NCI-H2107 (cell line): ENCODE data around the gene PCDHA3.
"Not testable (repeated sequence)": the region's sequence is repeated elsewhere in the genome, so short reads cannot be mapped to it uniquely, and the experiment has no call there.

ENCODE experiments used
- DNase-seq: peaks from one replicate; lab custom pipeline; 2025; lab: John Stamatoyannopoulos, UW

PCDHA3 gene

DNA sequence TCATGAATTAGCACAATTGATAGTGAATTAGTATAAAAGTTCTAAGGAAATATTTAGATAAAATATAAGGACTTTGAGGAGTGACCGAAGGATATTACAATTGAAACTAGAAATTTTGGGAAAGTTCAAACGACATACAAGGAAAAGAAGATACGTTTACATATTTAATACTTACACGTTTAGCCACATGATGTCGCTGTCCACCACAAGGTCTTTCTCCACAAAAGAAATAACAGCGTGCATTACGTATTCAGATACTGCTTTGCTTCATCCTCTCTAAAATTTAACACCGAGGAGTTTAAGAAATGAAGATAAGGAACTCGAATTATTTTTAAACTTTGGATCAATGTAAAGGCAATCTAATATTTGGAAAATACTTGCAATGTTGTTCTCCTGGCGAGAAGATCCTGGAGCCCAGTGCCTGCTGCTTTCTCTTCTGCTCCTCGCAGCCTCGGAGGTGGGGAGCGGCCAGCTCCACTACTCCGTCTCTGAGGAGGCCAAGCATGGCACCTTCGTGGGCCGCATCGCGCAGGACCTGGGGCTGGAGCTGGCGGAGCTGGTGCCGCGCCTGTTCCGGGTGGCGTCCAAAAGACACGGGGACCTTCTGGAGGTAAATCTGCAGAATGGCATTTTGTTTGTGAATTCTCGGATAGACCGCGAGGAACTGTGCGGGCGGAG lies at the start of gene PCDHA3:
Gene PCDHA3 (plus strand): TSS at position 242 of the 678 bp plus-strand sequence.
- DNase-seq: no peak

DNA sequence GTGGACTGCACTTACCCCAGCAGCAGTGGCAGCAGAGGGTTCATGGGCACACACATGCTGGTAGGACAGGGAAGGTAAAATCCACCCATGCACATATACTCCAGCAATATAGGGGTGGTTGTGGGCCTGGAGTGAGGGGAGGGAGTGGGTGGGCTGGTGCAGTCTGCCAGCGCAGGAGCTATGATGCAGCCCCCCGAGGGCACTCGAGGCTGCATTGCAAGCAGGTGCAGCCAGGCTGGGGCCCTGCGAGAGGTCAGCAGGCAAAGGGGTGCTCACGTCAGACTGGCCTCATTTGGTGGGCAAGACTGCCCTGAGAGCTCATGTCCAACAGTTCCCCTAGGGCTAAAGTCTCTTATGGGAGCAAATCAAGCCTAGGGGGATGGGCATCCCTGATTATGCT lies 47.3 kb upstream of the PCDHA3 start:
- DNase-seq: no peak

DNA sequence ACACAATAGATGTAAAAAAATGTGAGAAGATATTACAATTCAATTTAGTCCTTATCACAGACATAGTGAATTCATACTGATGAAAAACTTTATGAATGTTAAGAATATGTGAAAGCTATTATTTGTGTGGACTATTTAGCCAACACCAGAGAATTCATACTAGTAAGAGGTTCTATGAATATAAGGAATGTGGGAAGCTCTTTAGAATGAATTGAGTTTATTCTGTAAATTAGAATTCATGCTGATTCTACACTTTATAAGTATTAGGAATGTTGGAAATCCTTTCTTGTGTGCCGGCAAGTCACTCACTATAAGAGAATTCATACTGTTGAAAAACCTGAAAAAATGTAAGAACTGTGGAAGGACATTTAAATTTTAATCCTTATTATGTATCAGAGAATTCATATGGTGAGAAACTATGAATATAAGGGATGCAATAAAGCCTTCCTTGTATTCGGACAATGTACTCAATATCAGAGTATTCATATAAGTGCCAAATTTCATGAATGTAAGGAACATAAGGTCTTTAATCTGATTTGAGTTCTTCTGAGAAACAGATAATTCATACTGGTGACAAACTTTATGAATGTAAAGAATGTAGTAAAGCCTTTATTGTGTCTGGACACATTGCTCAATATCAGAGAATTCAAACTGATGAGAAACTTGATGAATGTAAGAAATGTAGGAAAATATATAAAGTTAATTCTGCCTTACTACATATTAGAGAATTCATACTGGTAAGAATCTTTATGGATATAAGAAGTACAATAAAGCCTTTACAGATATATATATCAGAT lies 36.5 kb upstream of the PCDHA3 start:
- no peak for DNase-seq

DNA sequence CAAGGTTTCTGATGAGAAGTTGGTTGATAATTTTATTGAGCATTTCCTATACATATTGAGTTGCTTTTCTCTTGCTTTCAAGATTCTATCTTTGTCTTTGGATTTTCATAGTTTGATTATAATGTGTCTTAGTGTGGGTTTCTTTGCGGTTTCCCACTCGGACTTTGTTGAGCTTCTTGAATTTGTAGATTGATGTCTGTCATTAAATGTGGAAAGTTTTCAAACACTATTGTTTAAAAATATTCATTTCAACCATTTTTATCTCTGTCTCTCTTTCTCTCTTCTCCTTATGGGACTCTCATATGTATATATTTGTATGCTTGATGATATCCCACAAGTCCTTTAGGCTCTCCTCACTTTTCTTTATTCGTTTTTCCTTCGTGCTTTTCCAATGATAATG lies 33.4 kb upstream of the PCDHA3 start:
- no peak for DNase-seq

DNA sequence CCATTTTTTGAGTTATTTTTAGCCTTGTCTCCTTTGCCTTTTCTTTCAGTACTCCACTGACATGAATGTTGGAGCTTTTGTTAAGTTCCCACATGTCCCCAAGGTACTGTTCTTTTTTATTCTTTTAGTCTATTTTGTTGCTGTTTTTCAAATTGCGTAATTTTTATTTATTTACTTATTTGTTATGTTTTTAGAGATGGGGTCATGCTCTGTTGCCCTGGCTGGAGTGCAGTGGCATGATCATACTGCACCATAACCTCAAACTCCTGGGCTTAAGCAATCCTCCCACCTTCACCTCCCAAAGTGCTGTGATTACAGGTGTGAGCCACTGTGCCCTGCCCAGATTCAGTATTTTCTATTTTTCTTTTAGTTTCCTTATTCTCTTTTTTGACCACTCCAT lies 20.3 kb upstream of the PCDHA3 start:
- DNase-seq: no peak

DNA sequence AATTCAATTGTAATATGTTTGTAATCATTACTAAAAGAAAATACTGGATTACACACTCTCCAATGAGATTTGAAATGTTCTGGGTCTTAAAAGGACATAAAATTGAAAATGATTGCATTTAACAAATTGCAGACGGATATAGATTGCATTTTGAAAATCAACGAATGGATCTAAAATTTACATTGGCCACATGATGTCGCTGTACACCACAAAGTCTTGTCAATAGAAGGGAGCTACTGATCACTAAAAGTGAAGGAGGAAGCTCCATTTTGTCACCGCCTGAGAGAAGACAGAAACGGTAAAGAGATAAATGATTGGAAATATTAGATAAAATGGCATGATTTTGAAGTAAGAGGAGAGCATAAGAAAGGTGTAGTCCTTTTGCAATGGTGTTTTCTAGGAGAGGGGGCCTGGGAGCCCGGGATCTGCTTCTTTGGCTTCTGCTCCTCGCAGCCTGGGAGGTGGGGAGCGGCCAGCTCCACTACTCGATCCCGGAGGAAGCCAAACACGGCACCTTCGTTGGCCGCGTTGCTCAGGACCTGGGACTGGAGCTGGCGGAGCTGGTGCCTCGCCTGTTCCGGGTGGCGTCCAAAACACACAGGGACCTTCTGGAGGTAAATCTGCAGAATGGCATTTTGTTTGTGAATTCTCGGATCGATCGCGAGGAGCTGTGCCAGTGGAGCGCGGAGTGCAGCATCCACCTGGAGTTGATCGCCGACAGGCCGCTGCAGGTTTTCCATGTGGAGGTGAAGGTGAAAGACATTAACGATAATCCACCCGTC lies 14.8 kb upstream of the PCDHA3 start, which contains the start of gene PCDHA1:
Gene PCDHA1 (plus strand): TSS at position 236 of the 782 bp plus-strand sequence.
- DNase-seq: no peak

DNA sequence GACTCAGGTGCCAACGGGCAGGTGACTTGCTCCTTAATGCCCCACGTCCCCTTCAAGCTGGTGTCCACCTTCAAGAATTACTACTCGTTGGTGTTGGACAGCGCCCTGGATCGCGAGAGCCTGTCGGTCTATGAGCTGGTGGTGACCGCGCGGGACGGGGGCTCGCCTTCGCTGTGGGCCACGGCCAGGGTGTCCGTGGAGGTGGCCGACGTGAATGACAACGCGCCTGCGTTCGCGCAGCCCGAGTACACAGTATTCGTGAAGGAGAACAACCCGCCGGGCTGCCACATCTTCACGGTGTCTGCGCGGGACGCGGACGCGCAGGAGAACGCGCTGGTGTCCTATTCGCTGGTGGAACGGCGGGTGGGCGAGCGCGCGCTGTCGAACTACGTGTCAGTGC lies 13.4 kb upstream of the PCDHA3 start:
- not testable (repeated sequence) for DNase-seq

DNA sequence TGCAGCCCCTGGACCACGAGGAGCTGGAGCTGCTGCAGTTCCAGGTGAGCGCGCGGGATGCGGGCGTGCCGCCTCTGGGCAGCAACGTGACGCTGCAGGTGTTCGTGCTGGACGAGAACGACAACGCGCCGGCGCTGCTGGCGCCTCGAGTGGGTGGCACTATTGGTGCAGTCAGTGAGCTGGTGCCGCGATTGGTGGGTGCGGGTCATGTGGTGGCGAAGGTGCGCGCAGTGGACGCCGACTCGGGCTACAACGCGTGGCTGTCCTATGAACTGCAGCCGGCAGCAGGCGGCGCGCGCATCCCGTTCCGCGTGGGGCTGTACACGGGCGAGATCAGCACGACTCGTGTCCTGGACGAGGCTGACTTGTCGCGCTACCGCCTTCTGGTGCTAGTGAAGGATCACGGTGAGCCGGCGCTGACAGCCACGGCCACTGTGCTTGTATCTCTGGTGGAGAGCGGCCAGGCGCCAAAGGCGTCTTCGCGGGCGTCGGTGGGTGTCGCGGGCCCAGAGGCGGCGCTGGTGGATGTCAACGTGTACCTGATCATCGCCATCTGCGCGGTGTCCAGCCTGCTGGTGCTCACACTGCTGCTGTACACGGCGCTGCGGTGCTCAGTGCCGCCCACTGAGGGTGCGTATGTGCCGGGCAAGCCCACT lies 12.9 kb upstream of the PCDHA3 start:
- DNase-seq: not testable (repeated sequence)

DNA sequence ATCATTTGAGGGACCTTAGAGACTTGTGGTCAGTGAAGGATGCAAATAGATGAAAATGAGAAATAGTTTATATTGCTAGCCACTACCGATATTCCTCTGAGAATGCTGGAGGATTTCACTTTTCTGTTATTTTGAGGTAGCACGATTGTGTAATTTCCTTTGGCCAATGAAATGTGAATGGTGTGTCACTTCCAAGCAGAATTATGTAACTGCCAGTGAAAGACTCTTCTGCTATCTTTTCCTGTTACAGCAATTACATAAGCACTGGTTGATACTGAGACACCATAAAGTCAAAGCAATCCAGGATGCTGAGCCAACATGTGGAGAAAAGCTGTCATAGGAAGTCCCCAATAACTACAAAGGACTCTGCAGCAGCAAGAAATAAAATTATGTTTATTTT lies 9.8 kb upstream of the PCDHA3 start:
- DNase-seq: no peak

DNA sequence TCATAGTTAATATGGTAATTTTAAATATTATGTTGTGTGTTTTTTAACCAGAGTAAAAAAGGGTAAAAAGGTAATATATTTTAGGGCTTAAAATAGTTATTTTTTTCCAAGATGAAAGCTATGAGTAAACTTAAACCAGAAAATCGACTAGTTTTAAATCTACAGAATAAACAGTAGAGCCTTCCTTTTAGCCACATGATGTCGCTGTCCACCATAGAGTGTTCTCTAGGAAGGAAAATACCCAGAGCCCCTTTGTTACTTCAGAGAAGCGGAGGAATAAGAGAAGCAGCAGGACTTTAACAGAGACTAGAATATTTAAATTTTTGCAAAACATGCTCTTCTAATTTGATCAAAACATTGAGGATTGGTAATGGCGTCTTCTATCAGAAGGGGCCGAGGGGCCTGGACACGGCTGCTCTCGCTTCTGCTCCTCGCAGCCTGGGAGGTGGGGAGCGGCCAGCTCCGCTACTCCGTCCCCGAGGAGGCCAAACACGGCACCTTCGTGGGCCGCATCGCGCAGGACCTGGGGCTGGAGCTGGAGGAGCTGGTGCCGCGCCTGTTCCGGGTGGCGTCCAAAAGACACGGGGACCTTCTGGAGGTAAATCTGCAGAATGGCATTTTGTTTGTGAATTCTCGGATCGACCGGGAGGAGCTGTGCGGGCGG lies 6.1 kb upstream of the PCDHA3 start, which contains the start of gene PCDHA2:
Gene PCDHA2 (plus strand): TSS at position 258 of the 664 bp plus-strand sequence.
- DNase-seq: no peak

DNA sequence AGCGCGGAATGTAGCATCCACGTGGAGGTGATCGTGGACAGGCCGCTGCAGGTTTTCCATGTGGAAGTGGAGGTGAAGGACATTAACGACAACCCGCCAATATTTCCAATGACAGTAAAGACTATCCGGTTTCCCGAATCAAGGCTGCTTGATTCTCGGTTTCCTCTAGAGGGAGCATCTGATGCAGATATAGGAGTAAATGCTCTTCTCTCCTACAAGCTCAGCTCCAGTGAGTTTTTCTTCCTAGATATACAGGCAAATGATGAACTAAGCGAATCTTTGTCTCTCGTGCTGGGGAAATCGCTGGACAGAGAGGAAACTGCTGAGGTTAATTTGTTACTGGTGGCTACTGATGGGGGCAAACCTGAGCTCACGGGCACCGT lies 5.6 kb upstream of the PCDHA3 start:
- no peak for DNase-seq

DNA sequence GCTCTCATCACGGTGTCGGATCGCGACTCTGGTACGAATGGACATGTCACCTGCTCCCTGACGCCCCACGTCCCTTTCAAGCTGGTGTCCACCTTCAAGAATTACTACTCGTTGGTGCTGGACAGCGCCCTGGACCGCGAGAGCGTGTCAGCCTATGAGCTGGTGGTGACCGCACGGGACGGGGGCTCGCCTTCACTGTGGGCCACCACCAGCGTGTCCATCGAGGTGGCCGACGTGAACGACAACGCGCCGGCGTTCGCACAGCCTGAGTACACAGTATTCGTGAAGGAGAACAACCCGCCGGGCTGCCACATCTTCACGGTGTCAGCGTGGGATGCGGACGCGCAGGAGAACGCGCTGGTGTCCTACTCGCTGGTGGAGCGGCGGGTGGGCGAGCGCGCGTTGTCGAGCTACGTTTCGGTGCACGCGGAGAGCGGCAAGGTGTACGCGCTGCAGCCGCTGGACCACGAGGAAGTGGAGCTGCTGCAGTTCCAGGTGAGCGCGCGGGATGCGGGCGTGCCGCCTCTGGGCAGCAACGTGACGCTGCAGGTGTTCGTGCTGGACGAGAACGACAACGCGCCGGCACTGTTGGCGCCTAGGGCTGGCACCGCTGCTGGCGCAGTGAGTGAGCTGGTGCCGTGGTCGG lies 4.7 kb upstream of the PCDHA3 start:
- not testable (repeated sequence) for DNase-seq

DNA sequence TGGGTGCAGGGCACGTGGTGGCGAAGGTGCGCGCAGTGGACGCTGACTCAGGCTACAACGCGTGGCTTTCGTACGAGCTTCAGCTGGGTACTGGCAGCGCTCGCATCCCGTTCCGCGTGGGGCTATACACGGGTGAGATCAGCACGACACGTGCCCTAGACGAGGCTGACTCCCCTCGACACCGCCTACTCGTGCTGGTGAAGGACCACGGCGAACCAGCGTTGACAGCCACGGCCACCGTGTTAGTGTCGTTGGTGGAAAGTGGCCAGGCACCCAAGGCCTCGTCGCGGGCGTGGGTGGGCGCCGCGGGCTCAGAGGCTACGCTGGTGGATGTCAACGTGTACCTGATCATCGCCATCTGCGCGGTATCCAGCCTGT lies 4.2 kb upstream of the PCDHA3 start:
- no peak for DNase-seq

DNA sequence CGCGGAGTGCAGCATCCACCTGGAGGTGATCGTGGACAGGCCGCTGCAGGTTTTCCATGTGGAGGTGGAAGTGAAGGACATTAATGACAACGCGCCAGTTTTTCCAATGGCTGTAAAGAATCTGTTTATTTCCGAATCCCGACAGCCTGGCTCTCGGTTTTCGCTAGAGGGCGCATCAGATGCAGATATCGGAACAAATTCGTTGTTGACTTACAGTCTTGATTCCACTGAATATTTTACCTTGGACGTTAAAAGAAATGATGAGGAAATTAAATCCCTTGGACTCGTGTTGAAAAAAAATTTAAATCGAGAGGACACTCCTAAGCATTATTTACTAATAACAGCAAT lies 611 bp downstream of the PCDHA3 start:
- DNase-seq: no peak

DNA sequence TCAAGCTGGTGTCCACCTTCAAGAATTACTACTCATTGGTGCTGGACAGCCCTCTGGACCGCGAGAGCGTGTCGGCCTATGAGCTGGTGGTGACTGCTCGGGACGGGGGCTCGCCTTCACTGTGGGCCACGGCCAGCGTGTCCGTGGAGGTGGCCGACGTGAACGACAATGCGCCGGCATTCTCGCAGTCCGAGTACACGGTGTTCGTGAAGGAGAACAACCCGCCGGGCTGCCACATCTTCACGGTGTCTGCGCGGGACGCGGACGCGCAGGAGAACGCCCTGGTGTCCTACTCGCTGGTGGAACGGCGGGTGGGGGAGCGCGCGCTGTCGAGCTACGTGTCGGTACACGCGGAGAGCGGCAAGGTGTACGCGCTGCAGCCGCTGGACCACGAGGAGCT lies 1.5 kb downstream of the PCDHA3 start:
- DNase-seq: not testable (repeated sequence)

DNA sequence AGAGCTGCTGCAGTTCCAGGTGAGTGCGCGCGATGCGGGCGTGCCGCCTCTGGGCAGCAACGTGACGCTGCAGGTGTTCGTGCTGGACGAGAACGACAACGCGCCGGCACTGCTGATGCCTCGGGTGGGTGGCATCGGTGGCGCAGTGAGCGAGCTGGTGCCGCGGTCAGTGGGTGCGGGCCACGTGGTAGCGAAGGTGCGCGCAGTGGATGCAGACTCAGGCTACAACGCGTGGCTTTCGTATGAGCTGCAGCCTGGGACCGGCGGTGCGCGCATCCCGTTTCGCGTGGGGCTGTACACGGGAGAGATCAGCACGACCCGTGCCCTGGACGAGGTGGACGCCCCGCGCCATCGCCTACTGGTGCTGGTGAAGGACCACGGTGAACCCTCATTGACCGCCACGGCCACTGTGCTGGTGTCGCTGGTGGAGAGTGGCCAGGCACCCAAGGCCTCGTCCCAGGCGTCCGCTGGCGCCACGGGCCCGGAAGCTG lies 2.0 kb downstream of the PCDHA3 start:
- no peak for DNase-seq

DNA sequence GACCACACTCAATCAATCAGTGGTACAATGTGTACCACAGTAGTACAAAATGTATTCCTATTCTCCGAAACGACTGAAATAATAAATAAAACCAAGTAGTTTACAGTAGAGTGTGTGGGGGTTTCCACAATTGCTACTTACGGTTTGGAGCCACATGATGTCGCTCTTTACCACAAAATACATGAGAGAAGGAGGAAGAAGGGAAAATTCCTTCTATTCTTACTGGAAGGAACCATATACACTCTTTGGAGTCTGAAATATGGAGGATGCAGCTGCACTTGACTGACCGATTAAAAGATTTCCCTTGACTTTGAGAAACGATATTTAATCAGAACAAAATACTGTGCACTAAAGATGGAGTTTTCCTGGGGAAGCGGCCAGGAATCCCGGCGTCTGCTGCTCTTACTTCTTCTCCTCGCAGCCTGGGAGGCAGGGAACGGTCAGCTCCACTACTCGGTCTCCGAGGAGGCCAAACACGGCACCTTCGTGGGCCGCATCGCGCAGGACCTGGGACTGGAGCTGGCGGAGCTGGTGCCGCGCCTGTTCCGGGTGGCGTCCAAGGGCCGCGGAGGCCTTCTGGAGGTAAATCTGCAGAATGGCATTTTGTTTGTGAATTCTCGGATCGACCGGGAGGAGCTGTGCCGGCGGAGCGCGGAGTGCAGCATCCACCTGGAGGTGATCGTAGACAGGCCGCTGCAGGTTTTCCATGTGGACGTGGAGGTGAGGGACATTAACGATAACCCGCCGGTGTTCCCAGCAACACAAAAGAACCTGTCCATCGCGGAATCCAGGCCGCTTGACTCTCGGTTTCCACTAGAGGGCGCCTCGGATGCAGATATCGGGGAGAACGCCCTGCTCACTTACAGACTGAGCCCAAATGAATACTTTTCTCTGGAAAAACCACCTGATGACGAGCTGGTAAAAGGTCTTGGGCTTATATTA lies 6.2 kb downstream of the PCDHA3 start, which contains the start of gene PCDHA4:
Gene PCDHA4 (plus strand): TSS at position 235 of the 942 bp plus-strand sequence.
- DNase-seq: no peak

DNA sequence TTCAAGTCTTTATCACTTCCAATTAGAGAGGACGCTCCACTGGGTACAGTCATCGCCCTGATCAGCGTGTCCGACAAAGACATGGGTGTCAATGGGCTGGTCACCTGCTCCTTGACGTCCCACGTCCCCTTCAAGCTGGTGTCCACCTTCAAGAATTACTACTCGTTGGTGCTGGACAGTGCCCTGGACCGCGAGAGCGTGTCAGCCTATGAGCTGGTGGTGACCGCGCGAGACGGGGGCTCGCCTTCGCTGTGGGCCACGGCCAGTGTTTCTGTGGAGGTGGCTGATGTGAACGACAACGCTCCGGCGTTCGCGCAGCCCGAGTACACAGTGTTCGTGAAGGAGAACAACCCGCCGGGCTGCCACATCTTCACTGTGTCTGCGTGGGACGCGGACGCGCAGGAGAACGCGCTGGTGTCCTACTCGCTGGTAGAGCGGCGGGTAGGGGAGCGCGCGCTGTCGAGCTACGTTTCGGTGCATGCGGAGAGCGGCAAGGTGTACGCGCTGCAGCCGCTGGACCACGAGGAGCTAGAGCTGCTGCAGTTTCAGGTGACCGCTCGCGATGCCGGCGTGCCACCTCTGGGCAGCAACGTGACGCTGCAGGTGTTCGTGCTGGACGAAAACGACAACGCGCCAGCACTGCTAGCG lies 7.5 kb downstream of the PCDHA3 start:
- DNase-seq: not testable (repeated sequence)

DNA sequence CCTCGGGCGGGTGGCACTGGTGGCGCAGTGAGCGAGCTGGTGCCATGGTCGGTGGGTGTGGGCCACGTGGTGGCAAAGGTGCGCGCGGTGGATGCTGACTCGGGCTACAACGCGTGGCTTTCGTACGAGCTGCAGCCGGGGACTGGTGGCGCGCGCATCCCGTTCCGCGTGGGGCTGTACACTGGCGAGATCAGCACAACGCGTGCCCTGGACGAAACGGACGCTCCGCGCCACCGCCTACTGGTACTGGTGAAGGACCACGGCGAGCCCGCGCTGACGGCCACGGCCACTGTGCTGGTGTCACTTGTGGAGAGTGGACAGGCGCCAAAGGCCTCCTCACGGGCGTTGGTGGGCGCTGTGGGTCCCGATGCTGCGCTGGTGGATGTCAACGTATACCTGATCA lies 8.0 kb downstream of the PCDHA3 start:
- no peak for DNase-seq
